Stimulated activated CD4-positive, alpha-beta T cell treated with anti-CD3 and anti-CD28 coated beads, TNF-alpha, amount 100 ng/mL, for 24 hours (primary cell): ENCODE results near the gene FAM72D.
"Not testable (repeated sequence)": the region's sequence is repeated elsewhere in the genome, so short reads cannot be mapped to it uniquely, and the experiment has no call there.

Experiments used
- DNase-seq, 3 experiments: peaks; one replicate each; pipeline ENCODE4 v3.0.0-alpha.2; 2020; ENCODE audit warnings: low read depth in 3 of 3

Gene FAM72D

GRCh38 chr1:145082483-145083255 is 13.1 kb upstream of the FAM72D start:
- DNase-seq, result not testable (repeated sequence)

- DNase-seq, result not testable (repeated sequence)
These were observed 2.1 kb upstream of the FAM72D start for GRCh38 chr1:145093517-145094149.

GRCh38 chr1:145094655-145095211 is 1.0 kb upstream of the FAM72D start:
- not testable (repeated sequence) for DNase-seq

- not testable (repeated sequence) for DNase-seq
These were observed 6.0 kb downstream of the FAM72D start for GRCh38 chr1:145101725-145102124.

- not testable (repeated sequence) for DNase-seq
These were observed 7.5 kb downstream of the FAM72D start for GRCh38 chr1:145103294-145103693.

GRCh38 chr1:145111674-145112073 is 15.9 kb downstream of the FAM72D start:
- DNase-seq, result not testable (repeated sequence)

GRCh38 chr1:145112703-145113102 is 16.9 kb downstream of the FAM72D start:
- not testable (repeated sequence) for DNase-seq

GRCh38 chr1:145114560-145115057 is 18.8 kb downstream of the FAM72D start:
- not testable (repeated sequence) for DNase-seq

- not testable (repeated sequence) for DNase-seq
These were observed 20.1 kb downstream of the FAM72D start for GRCh38 chr1:145115587-145116493.

- not testable (repeated sequence) for DNase-seq
These were observed 24.1 kb downstream of the FAM72D start for GRCh38 chr1:145119842-145120241.

GRCh38 chr1:145122344-145123061 is 26.7 kb downstream of the FAM72D start:
- not testable (repeated sequence) for DNase-seq

GRCh38 chr1:145123062-145123395 is 27.3 kb downstream of the FAM72D start:
- DNase-seq, result not testable (repeated sequence)

GRCh38 chr1:145123992-145124641 is 28.3 kb downstream of the FAM72D start:
- DNase-seq, result not testable (repeated sequence)

GRCh38 chr1:145125112-145125511 is 29.3 kb downstream of the FAM72D start:
- DNase-seq, result not testable (repeated sequence)

GRCh38 chr1:145127144-145127543 is 31.4 kb downstream of the FAM72D start:
- not testable (repeated sequence) for DNase-seq

GRCh38 chr1:145128697-145129469 is 33.1 kb downstream of the FAM72D start:
- DNase-seq, result not testable (repeated sequence)

GRCh38 chr1:145134476-145134875 is 38.7 kb downstream of the FAM72D start:
- not testable (repeated sequence) for DNase-seq

GRCh38 chr1:145140549-145140948 is 44.8 kb downstream of the FAM72D start:
- DNase-seq, result not testable (repeated sequence)

- not testable (repeated sequence) for DNase-seq
These were observed 48.6 kb downstream of the FAM72D start for GRCh38 chr1:145144264-145144913.
